Transverse colon (tissue), 4 donors: ENCODE results near the gene ZFAND2A. TPM values are rescaled to one million over a fixed set of nuclear protein-coding genes. Genes with fewer than 3 reads are reported as not detected.

Experiments used
- DNase-seq: peaks from one replicate; pipeline ENCODE4 v3.0.0-alpha.2; 2019
- H3K27ac ChIP-seq, 4 donors: fragments of 200-600 bp; sonication (generic); 2 replicates each; pipeline ENCODE4 v1.5.1; 2016 to 2018; ENCODE audit warnings: inconsistent platforms in 4 of 4
- H3K27me3 ChIP-seq: fragments of 200-600 bp; sonication (generic); 2 replicates; pipeline ENCODE4 v1.5.1; 2017; ENCODE audit warnings: inconsistent platforms
- H3K36me3 ChIP-seq, 4 donors: fragments of 200-600 bp; sonication (generic); 2 replicates each; pipeline ENCODE4 v1.5.1; 2017 to 2019; ENCODE audit warnings: inconsistent platforms in 4 of 4
- H3K4me1 ChIP-seq, 4 donors: fragments of 200-600 bp; sonication (generic); 2 replicates each; pipeline ENCODE4 v1.5.1; 2017 to 2020; ENCODE audit warnings: inconsistent platforms in 4 of 4
- H3K4me3 ChIP-seq, 4 donors: fragments of 200-600 bp; sonication (generic); 1 replicate in 1 of 4; 2 replicates in 3 of 4; pipeline versions ENCODE4 v1.5.1 to v1.6.1; 2017 to 2019; ENCODE audit warnings: inconsistent platforms in 4 of 4
- H3K9me3 ChIP-seq, 2 donors: fragments of 200-600 bp; sonication (generic); 2 replicates each; pipeline ENCODE4 v1.5.1; 2017 to 2019; ENCODE audit warnings: inconsistent platforms in 2 of 2
- EP300 ChIP-seq: sonication (generic); formaldehyde crosslinking; IDR thresholded peaks from one replicate; pipeline ENCODE4 v1.6.1; 2017; ENCODE audit warnings: antibody characterized with exemption, low read depth
- POLR2A ChIP-seq: fragments of 450-650 bp; IDR thresholded peaks from one replicate; pipeline ENCODE4 v1.6.1; 2016; ENCODE audit warnings: antibody characterized with exemption, mild to moderate bottlenecking, moderate library complexity
- POLR2AphosphoS5 ChIP-seq, 3 donors: sonication (generic); formaldehyde crosslinking; IDR thresholded peaks; one replicate each; pipeline ENCODE4 v1.6.1; 2016; ENCODE audit warnings: antibody characterized with exemption in 3 of 3
- WGBS, 2 donors: methylation state at CpG; one replicate each; pipeline ENCODE4 v1.1.5; 2018; ENCODE audit warnings: low coverage in 1 of 2; 5-methylcytosine and 5-hydroxymethylcytosine counted together
- in situ Hi-C, 4 donors: fragments of 200-750 bp; cut with MboI; loops; one replicate each; pipeline versions ENCODE4 v1.15.0 to v1.15.1; 2017; ENCODE audit warnings: low sequenced_read_pairs in 3 of 4, low pct_ligation_motif_present in 1 of 4, low pct_unique_long_range_greater_than_20kb in 1 of 4
- intact Hi-C: fragments of 100-400 bp; cut with DNase I; formaldehyde crosslinking; loops from one replicate; pipeline ENCODE4 v1.15.1; 2023; ENCODE audit warnings: low total_unique reads
- total RNA-seq, 4 donors: library from RNA; depleted of rRNA; stranded (reverse); fragments of >200 nt; gene quantifications; one replicate each; pipeline ENCODE4 v1.1.0, GENCODE V29; 2016
- TF ChIP-seq, protein P1 (sequence below), 5 experiments: fragments of 200-600 bp in 3 of 5; fragments of 450-650 bp in 2 of 5; sonication (generic) in 3 of 5; IDR thresholded peaks; 1 replicate in 2 of 5; 2 replicates in 3 of 5; pipeline ENCODE4 v1.5.1; 2016 to 2017; ENCODE audit warnings: antibody characterized with exemption in 5 of 5, inconsistent platforms in 3 of 5, mild to moderate bottlenecking in 2 of 5, moderate library complexity in 1 of 5

The ZFAND2A gene
- total RNA-seq, 4 donors from 2014 or later, result 33.3 to 124 (median 53.1) TPM

DNA sequence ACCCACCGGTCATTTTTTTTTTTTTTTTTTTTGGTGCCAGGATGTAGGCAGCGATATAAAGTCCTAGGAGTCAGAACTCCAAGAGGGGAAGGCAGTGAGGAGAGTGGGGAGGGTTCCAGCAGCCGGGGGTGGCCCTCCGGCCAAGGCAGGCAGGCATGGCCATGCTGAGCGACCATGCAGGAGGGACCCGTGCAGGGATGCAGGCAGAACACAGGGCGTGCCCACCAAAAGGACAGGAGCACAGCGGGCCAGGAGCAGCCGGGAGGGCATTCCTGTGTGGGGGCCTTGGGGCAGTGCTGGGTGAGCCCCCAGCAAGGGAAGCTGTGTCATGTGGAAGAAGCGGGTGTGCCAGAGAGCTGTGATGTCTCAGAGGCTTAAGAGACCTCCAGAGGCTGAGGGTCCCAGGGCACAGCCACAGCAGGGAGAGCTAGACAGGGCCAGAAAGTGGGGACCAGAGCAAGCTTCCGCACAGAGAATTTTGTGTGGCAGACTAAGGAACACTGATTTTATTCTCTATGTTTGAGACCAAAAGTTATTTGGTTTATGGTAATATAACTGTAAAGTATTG is 5.7 kb downstream of the ZFAND2A start:
- Histone ChIP-seq H3K36me3 (peaks cover 0 to 41% (median 18%) of the 10 kb centered on the region in 4 donors), H3K9me3 (no peaks in the 10 kb centered on the region), H3K27me3 (no peaks in the 10 kb centered on the region), H3K4me3 (no peak overlapping the region), H3K4me1 (peaks cover 0 to 25% (median 24%) of the 10 kb centered on the region in 4 donors), H3K27ac (no peak overlapping the region)
- in situ Hi-C loops (loop anchor here in 2 of 4 donors (25.0 kb wide), 1 partner anchor 167 kb away; the partner anchor contains the start of genes COX19 (in 2 of the 2) and CYP2W1 (in 2 of the 2)), intact Hi-C loops (no loop called here)
- TF ChIP-seq POLR2AphosphoS5 (IDR thresholded peaks at IDR 0.05), result no peak
- no peak for DNase-seq
- 95 to 98% methylated on average over 8 to 11 of the region's 11 CpGs for WGBS, 2 donors

- Histone ChIP-seq H3K9me3 (no peaks in the 10 kb centered on the region), H3K36me3 (peaks cover 0 to 40% (median 18%) of the 10 kb centered on the region in 4 donors), H3K27ac (no peak overlapping the region), H3K4me3 (no peak overlapping the region), H3K27me3 (no peaks in the 10 kb centered on the region), H3K4me1 (peaks cover 0 to 11% (median 8%) of the 10 kb centered on the region in 4 donors)
- 90% methylated on average over 15 of the region's 15 CpGs; no CpG with 5 or more reads in 1 of the 2 donors for WGBS, 2 donors
- DNase-seq, result no peak
- in situ Hi-C loops, result loop anchor here in 2 of 4 donors (25.0 kb wide), 1 partner anchor 165 kb away; the partner anchor contains the start of genes COX19 (in 2 of the 2) and CYP2W1 (in 2 of the 2)
- intact Hi-C loops, result no loop called here
- no peak for TF ChIP-seq POLR2A
- TF ChIP-seq EP300, result no peak
- TF ChIP-seq, protein P1, sequence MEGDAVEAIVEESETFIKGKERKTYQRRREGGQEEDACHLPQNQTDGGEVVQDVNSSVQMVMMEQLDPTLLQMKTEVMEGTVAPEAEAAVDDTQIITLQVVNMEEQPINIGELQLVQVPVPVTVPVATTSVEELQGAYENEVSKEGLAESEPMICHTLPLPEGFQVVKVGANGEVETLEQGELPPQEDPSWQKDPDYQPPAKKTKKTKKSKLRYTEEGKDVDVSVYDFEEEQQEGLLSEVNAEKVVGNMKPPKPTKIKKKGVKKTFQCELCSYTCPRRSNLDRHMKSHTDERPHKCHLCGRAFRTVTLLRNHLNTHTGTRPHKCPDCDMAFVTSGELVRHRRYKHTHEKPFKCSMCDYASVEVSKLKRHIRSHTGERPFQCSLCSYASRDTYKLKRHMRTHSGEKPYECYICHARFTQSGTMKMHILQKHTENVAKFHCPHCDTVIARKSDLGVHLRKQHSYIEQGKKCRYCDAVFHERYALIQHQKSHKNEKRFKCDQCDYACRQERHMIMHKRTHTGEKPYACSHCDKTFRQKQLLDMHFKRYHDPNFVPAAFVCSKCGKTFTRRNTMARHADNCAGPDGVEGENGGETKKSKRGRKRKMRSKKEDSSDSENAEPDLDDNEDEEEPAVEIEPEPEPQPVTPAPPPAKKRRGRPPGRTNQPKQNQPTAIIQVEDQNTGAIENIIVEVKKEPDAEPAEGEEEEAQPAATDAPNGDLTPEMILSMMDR (IDR thresholded peaks at IDR 0.05), result no peak
- TF ChIP-seq POLR2AphosphoS5 (IDR thresholded peaks at IDR 0.05), result no peak
These were observed 7.5 kb downstream of the ZFAND2A start for GRCh38 chr7:1152492-1152891.

DNA sequence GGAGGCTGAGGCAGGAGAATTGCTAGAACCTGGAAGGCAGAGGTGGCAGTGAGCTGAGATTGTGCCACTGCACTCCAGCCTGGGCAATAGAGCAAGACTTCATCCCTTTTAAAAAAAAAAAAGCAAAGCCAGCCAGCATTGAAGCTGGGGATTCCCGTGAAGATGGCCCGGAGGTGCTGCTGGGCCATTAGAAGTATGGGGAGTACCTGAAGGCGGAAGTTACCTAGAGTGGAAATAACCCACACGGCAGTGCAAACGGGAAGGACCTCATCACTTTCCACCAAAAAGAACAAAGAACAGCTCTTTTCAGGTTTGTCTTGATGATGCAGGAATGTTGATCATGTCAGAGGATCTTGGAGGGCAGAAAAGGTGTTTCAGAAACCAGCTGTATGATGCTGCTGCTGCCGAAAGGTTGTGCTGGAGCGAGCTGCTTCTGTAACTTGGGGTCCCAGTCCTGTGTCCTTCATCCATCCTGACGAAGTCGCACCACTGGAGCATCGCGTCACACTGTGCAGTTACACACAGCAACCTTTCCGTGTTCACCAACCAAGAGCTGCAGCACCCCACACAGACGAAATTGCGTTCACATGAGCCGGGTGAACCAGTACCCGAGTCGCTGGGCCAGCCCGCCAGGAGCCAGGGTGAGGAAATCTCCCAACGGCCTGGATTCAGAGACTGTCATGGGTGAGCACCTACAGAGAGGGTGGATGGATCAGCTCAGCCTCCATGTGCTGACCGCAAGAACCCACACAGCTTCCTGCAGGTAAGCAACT is 8.2 kb downstream of the ZFAND2A start:
- no peak overlapping the region for H3K27ac ChIP-seq
- no peak for DNase-seq
- peaks cover 0 to 36% (median 18%) of the 10 kb centered on the region in 4 donors for H3K36me3 ChIP-seq
- H3K27me3 ChIP-seq, result no peaks in the 10 kb centered on the region
- TF ChIP-seq EP300 (no peak), POLR2A (no peak), POLR2AphosphoS5 (IDR thresholded peaks at IDR 0.05) (no peak)
- TF ChIP-seq, protein P1 (IDR thresholded peaks at IDR 0.05), result no peak
- in situ Hi-C loops, result loop anchor here in 2 of 4 donors (25.0 kb wide), 1 partner anchor 165 kb away; the partner anchor contains the start of genes COX19 (in 2 of the 2) and CYP2W1 (in 2 of the 2)
- H3K9me3 ChIP-seq, result no peaks in the 10 kb centered on the region
- intact Hi-C loops, result no loop called here
- WGBS, 2 donors, result 91% methylated on average over 13 of the region's 20 CpGs; no CpG with 5 or more reads in 1 of the 2 donors
- H3K4me3 ChIP-seq, result no peak overlapping the region
- H3K4me1 ChIP-seq, result peaks cover 0 to 5% (median 3%) of the 10 kb centered on the region in 4 donors

DNA sequence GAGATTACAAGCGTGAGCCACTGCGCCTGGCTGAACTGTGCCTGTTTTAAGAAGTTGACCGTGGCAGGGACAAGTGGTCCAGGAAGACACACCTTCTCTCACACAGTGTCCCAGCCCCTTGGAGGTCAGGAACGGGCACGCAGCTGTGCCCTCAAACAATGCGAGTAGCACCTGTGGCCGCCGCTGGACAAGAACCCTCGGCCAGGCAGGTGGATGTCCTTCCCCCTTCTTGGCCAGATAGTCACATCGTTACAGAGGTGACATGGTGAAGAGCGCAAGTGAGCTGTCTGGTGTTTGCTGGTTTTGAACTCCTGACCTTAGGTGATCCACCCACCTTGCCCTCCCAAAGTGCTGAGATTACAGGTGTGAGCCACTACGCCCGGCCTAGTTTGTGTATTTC is 8.8 kb downstream of the ZFAND2A start:
- Histone ChIP-seq H3K9me3 (no peaks in the 10 kb centered on the region), H3K4me1 (no peaks in the 10 kb centered on the region), H3K27ac (no peak overlapping the region), H3K4me3 (no peak overlapping the region), H3K27me3 (no peaks in the 10 kb centered on the region), H3K36me3 (peaks cover 0 to 36% (median 18%) of the 10 kb centered on the region in 4 donors)
- intact Hi-C loops (no loop called here), in situ Hi-C loops (loop anchor here in 2 of 4 donors (25.0 kb wide), 1 partner anchor 164 kb away; the partner anchor contains the start of genes COX19 (in 2 of the 2) and CYP2W1 (in 2 of the 2))
- WGBS, 2 donors, result 94% methylated on average over 13 of the region's 13 CpGs; no CpG with 5 or more reads in 1 of the 2 donors
- no peak for DNase-seq
- TF ChIP-seq EP300 (no peak), POLR2A (no peak), POLR2AphosphoS5 (IDR thresholded peaks at IDR 0.05) (no peak)
- TF ChIP-seq, protein P1 (IDR thresholded peaks at IDR 0.05), result no peak
